ENCODE data around the gene CRYL1. TPM values are rescaled to one million over a fixed set of nuclear protein-coding genes. Genes with fewer than 3 reads are reported as not detected.

Gene CRYL1
- polyA plus RNA-seq, 1 of the 3 experiments (the other 2 are of a cell fraction): 34.8 TPM

GRCh38 chr13:20558982-20559381, 33.3 kb upstream of the CRYL1 start:
- 68% methylated on average over 3 of the region's 3 CpGs for WGBS (ENCODE audit: low lambda C conversion rate)
- Histone ChIP-seq H2AFZ (ENCODE audit: low read depth) (no peak overlapping the region), H3K79me2 (ENCODE audit: insufficient read depth) (no peaks in the 10 kb centered on the region), H3K9ac (no peak overlapping the region), H4K20me1 (ENCODE audit: insufficient read depth) (no peaks in the 10 kb centered on the region), H3K9me3 (no peaks in the 10 kb centered on the region), H3K27ac (ENCODE audit: low read depth in 2 of 2, low read length in 1 of 2) (no peak overlapping the region), H3K4me3 (ENCODE audit: low read depth in 2 of 2, low read length in 1 of 2) (no peak overlapping the region), H3K4me1 (ENCODE audit: control insufficient read depth in 1 of 2, insufficient read depth in 2 of 2, low read depth in 1 of 2, low read length in 1 of 2) (no peaks in the 10 kb centered on the region; a peak in 1 of 4 replicates), H3K9me2 (no peaks in the 10 kb centered on the region), H3K4me2 (no peak overlapping the region), H3K27me3 (ENCODE audit: insufficient read depth) (no peaks in the 10 kb centered on the region), H3F3A (replicated peaks; ENCODE audit: insufficient read depth) (no peaks in the 10 kb centered on the region), H3K36me3 (replicated peaks in 1 of 2; ENCODE audit: control insufficient read depth in 1 of 2, insufficient read depth in 2 of 2, low read length in 1 of 2) (no peaks in the 10 kb centered on the region)
- no peak for DNase-seq
- TF ChIP-seq, protein P1, sequence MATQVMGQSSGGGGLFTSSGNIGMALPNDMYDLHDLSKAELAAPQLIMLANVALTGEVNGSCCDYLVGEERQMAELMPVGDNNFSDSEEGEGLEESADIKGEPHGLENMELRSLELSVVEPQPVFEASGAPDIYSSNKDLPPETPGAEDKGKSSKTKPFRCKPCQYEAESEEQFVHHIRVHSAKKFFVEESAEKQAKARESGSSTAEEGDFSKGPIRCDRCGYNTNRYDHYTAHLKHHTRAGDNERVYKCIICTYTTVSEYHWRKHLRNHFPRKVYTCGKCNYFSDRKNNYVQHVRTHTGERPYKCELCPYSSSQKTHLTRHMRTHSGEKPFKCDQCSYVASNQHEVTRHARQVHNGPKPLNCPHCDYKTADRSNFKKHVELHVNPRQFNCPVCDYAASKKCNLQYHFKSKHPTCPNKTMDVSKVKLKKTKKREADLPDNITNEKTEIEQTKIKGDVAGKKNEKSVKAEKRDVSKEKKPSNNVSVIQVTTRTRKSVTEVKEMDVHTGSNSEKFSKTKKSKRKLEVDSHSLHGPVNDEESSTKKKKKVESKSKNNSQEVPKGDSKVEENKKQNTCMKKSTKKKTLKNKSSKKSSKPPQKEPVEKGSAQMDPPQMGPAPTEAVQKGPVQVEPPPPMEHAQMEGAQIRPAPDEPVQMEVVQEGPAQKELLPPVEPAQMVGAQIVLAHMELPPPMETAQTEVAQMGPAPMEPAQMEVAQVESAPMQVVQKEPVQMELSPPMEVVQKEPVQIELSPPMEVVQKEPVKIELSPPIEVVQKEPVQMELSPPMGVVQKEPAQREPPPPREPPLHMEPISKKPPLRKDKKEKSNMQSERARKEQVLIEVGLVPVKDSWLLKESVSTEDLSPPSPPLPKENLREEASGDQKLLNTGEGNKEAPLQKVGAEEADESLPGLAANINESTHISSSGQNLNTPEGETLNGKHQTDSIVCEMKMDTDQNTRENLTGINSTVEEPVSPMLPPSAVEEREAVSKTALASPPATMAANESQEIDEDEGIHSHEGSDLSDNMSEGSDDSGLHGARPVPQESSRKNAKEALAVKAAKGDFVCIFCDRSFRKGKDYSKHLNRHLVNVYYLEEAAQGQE (IDR thresholded peaks at IDR 0.05; ENCODE audit: low read depth, low read length): peak; percentile 56; the same call in 1 of the 2 replicates
- TF ChIP-seq TEAD4 (IDR thresholded peaks at IDR 0.05; ENCODE audit: borderline replicate concordance, insufficient read depth) (no peak), JUND (IDR thresholded peaks at IDR 0.05) (no peak), USF2 (IDR thresholded peaks at IDR 0.05; ENCODE audit: borderline replicate concordance, low read depth, low read length) (no peak), RCOR1 (IDR thresholded peaks at IDR 0.05; ENCODE audit: low read length) (no peak), YY1 (IDR thresholded peaks at IDR 0.05; ENCODE audit: low read depth) (no peak)
- POLR2A ChIA-PET: no interaction called here
- CTCF ChIA-PET: no interaction called here

DNA sequence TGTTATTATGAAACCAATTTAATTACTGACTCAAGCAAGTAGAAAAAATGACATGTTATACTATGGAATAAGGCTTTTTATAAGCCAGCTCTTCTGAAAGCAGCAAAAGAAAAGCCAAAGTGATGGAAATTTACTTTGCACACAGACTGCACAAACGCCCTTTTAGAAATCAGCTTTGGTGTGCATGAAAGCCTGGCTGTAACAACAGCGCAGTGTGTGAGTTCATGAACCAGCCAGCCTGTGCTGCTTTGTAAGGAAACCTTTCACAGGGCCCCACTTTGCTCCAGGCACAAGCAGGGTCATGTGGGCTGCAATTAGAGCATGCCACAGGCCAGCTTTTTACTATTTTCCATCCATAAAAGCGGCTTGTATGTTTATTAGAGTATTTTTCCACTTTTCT, 27.7 kb upstream of the CRYL1 start:
- H3F3A ChIP-seq (replicated peaks; ENCODE audit: insufficient read depth): no peaks in the 10 kb centered on the region
- H3K4me2 ChIP-seq: no peak overlapping the region
- POLR2A ChIA-PET: no interaction called here
- no peak for DNase-seq
- no peaks in the 10 kb centered on the region for H3K27me3 ChIP-seq (ENCODE audit: insufficient read depth)
- 74% methylated on average over 3 of the region's 3 CpGs for WGBS (ENCODE audit: low lambda C conversion rate)
- TF ChIP-seq TCF12 (IDR thresholded peaks at IDR 0.05) (no peak), GABPA (IDR thresholded peaks at IDR 0.05; ENCODE audit: low read depth) (no peak), NRF1 (IDR thresholded peaks at IDR 0.05; ENCODE audit: low read depth, low read length) (no peak), RXRA (IDR thresholded peaks at IDR 0.05; ENCODE audit: borderline replicate concordance, low read depth) (no peak), MXI1 (IDR thresholded peaks at IDR 0.05; ENCODE audit: low read depth, low read length) (no peak), SMC3 (IDR thresholded peaks at IDR 0.05; ENCODE audit: low read depth, low read length) (no peak), RCOR1 (IDR thresholded peaks at IDR 0.05; ENCODE audit: low read length) (no peak), TAF1 (IDR thresholded peaks at IDR 0.05; ENCODE audit: borderline replicate concordance, low read depth, low read length) (no peak)
- H3K36me3 ChIP-seq (replicated peaks in 1 of 2; ENCODE audit: control insufficient read depth in 1 of 2, insufficient read depth in 2 of 2, low read length in 1 of 2): no peaks in the 10 kb centered on the region
- CTCF ChIA-PET: interaction anchor here (0.8 to 1.7 kb wide), 4 partner anchors 9 to 169 kb away, joined by 3 to 6 read pairs (median 4); no protein-coding TSS in a partner anchor
- H2AFZ ChIP-seq (ENCODE audit: low read depth): no peak overlapping the region
- H3K9ac ChIP-seq: no peak overlapping the region
- H3K27ac ChIP-seq (ENCODE audit: low read depth in 2 of 2, low read length in 1 of 2): no peak overlapping the region
- no peaks in the 10 kb centered on the region for H3K9me3 ChIP-seq
- no peaks in the 10 kb centered on the region for H3K79me2 ChIP-seq (ENCODE audit: insufficient read depth)
- no peaks in the 10 kb centered on the region for H3K9me2 ChIP-seq
- H3K4me1 ChIP-seq (ENCODE audit: control insufficient read depth in 1 of 2, insufficient read depth in 2 of 2, low read depth in 1 of 2, low read length in 1 of 2): peaks cover 0 to 2% of the 10 kb centered on the region in 2 experiments; a peak in 1 of 4 replicates
- no peaks in the 10 kb centered on the region for H4K20me1 ChIP-seq (ENCODE audit: insufficient read depth)
- no peak overlapping the region for H3K4me3 ChIP-seq (ENCODE audit: low read depth in 2 of 2, low read length in 1 of 2)

Measured in SK-N-SH (cell line).